HepG2 (cell line): ENCODE measurements around the gene ARHGEF7. TPM values are rescaled to one million over a fixed set of nuclear protein-coding genes. Genes with fewer than 3 reads are reported as not detected.

ENCODE experiments used
- ATAC-seq: fragments of 200-7000 bp; cut with Tn5 transposase; 3 replicates; pipeline ENCODE4 v1.9.1; 2020; ENCODE audit warnings: mild to moderate bottlenecking, moderate library complexity
- BruUV-seq: library from RNA; stranded (reverse); fragments of 400-500 nt; replicated peaks from 2 replicates; lab custom pipeline; 2021; lab: Mats Ljungman, UMichigan
- CTCF ChIA-PET: fragments of 300-600 bp; formaldehyde crosslinking; extraction: SDS; loops from one replicate; lab custom pipeline; 2021; ENCODE audit warnings: low total read pairs, inconsistent platforms, low intra/inter-chr PET ratio; lab: Yijun Ruan, JAX
- POLR2A ChIA-PET: fragments of 350-600 bp; sonication (Branson Sonifier 250); formaldehyde crosslinking; loops from one replicate; lab custom pipeline; 2020; ENCODE audit warnings: antibody characterized with exemption, inconsistent platforms; lab: Yijun Ruan, JAX
- DNase-seq: peaks from one replicate; pipeline ENCODE4 v3.0.0-alpha.2; 2015; ENCODE audit warnings: low spot score
- FAIRE-seq: peaks from 3 replicates; lab custom pipeline; 2011; peaks lifted over from hg19 to GRCh38; lab: Jason Lieb, UNC
- H2AFZ ChIP-seq: one replicate; pipeline ENCODE4 v1.6.1; 2011; ENCODE audit warnings: low read length, inconsistent platforms
- H3K27ac ChIP-seq: fragments of 300-600 bp; 3 replicates; pipeline ENCODE4 v1.8.0; 2011; ENCODE audit warnings: mixed run types, mild to moderate bottlenecking, mixed read lengths, low read length, inconsistent platforms; ENCODE audit not compliant: insufficient read depth; ENCODE audit errors: extremely low read length
- H3K27me3 ChIP-seq, 2 experiments: fragments of 200-600 bp in 1 of 2; 2 replicates in 1 of 2; 3 replicates in 1 of 2; pipeline versions ENCODE4 v1.6.0 to v1.8.0; 2011; ENCODE audit warnings: low read length in 2 of 2, mild to moderate bottlenecking in 2 of 2, moderate library complexity in 2 of 2, inconsistent platforms in 1 of 2; ENCODE audit not compliant: insufficient read depth in 2 of 2, control insufficient read depth in 1 of 2
- H3K36me3 ChIP-seq, 2 experiments: fragments of 200-600 bp in 1 of 2; replicated peaks in 1 of 2; 2 replicates in 1 of 2; 3 replicates in 1 of 2; pipeline versions ENCODE4 v1.5.1 to v1.8.0; 2011; ENCODE audit warnings: low read length in 2 of 2, inconsistent platforms in 1 of 2; ENCODE audit not compliant: insufficient read depth in 2 of 2, control insufficient read depth in 1 of 2
- H3K4me1 ChIP-seq: 2 replicates; pipeline ENCODE4 v1.5.1; 2012; ENCODE audit warnings: low read length, inconsistent platforms; ENCODE audit not compliant: insufficient read depth
- H3K4me2 ChIP-seq: 2 replicates; pipeline ENCODE4 v1.6.0; 2011; ENCODE audit warnings: low read depth, low read length, inconsistent platforms
- H3K4me3 ChIP-seq, 3 experiments: fragments of 200-600 bp in 1 of 3; sonication (generic), shearing (Covaris generic) in 1 of 3; replicated peaks in 1 of 3; 2 replicates each; pipeline ENCODE4 v1.5.1; 2011 to 2016; ENCODE audit warnings: low read length in 3 of 3, inconsistent platforms in 2 of 3, low read depth in 2 of 3, mild to moderate bottlenecking in 2 of 3, control low read depth in 1 of 3, mixed read lengths in 1 of 3; ENCODE audit not compliant: insufficient read depth in 1 of 3
- H3K79me2 ChIP-seq: one replicate; pipeline ENCODE4 v1.6.1; 2011; ENCODE audit warnings: low read length, inconsistent platforms; ENCODE audit not compliant: insufficient read depth
- H3K9ac ChIP-seq: 2 replicates; pipeline ENCODE4 v1.6.0; 2011; ENCODE audit warnings: mild to moderate bottlenecking, low read depth, low read length, inconsistent platforms; ENCODE audit not compliant: insufficient read depth
- H3K9me3 ChIP-seq: 2 replicates; pipeline ENCODE4 v1.5.1; 2012; ENCODE audit warnings: mild to moderate bottlenecking, low read length
- H4K20me1 ChIP-seq: 2 replicates; pipeline ENCODE4 v1.6.0; 2011; ENCODE audit warnings: inconsistent platforms, mild to moderate bottlenecking, low read length, moderate library complexity; ENCODE audit not compliant: insufficient read depth
- ELF4 ChIP-seq: sonication (generic); formaldehyde crosslinking; IDR thresholded peaks from 2 replicates; pipeline ENCODE4 v1.5.0; 2020; ENCODE audit warnings: missing genetic modification reagents, mild to moderate bottlenecking, moderate library complexity, borderline replicate concordance
- GPN1 ChIP-seq: sonication (generic); formaldehyde crosslinking; IDR thresholded peaks from 2 replicates; pipeline ENCODE4 v1.5.1; 2020; ENCODE audit warnings: missing genetic modification reagents, borderline replicate concordance
- KAT7 ChIP-seq: IDR thresholded peaks from 2 replicates; pipeline ENCODE4 v1.6.1; 2018; ENCODE audit warnings: borderline replicate concordance, missing compliant biosample characterization
- KLF11 ChIP-seq: IDR thresholded peaks from 2 replicates; pipeline ENCODE4 v1.6.1; 2016; ENCODE audit warnings: missing compliant biosample characterization
- MTF2 ChIP-seq: sonication (generic); formaldehyde crosslinking; IDR thresholded peaks from 2 replicates; pipeline ENCODE4 v1.5.0; 2020; ENCODE audit warnings: missing genetic modification reagents, borderline replicate concordance
- RELA ChIP-seq: sonication (generic); formaldehyde crosslinking; IDR thresholded peaks from 2 replicates; pipeline ENCODE4 v1.4.0; 2020; ENCODE audit warnings: missing genetic modification reagents
- RFX3 ChIP-seq: IDR thresholded peaks from 2 replicates; pipeline ENCODE4 v1.6.1; 2016; ENCODE audit warnings: missing biosample characterization, missing genetic modification reagents
- ZEB1 ChIP-seq: IDR thresholded peaks from 2 replicates; pipeline ENCODE4 v1.6.1; 2012; ENCODE audit warnings: mild to moderate bottlenecking, low read depth, inconsistent platforms; ENCODE audit not compliant: insufficient replicate concordance
- ZFP36L1 ChIP-seq: sonication (generic); formaldehyde crosslinking; IDR thresholded peaks from 2 replicates; pipeline ENCODE4 v1.8.0; 2022; ENCODE audit warnings: mild to moderate bottlenecking, missing genetic modification reagents, moderate library complexity
- ZNF124 ChIP-seq: sonication (generic); formaldehyde crosslinking; IDR thresholded peaks from 2 replicates; pipeline ENCODE4 v1.4.0; 2020; ENCODE audit warnings: missing genetic modification reagents
- ZNF207 ChIP-seq: fragments of 450-650 bp; IDR thresholded peaks from 2 replicates; pipeline ENCODE4 v1.6.1; 2016; ENCODE audit warnings: antibody characterized with exemption, borderline replicate concordance
- ZNF761 ChIP-seq: sonication (generic); formaldehyde crosslinking; conservative IDR thresholded peaks from 2 replicates; pipeline ENCODE4 v1.4.0; 2020; ENCODE audit warnings: mild to moderate bottlenecking, missing genetic modification reagents
- WGBS: methylation state at CpG from one replicate; pipeline ENCODE4 v1.1.6; 2017; ENCODE audit warnings: low lambda C conversion rate; 5-methylcytosine and 5-hydroxymethylcytosine counted together
- in situ Hi-C: cut with HindIII; loops from 2 replicates; pipeline ENCODE4 v1.10.0; 2017; ENCODE audit warnings: low pct_unique_long_range_greater_than_20kb; ENCODE audit not compliant: extremely low pct_ligation_motif_present
- intact Hi-C: fragments of 100-400 bp; cut with micrococcal nuclease; formaldehyde crosslinking; loops from one replicate; pipeline ENCODE4 v1.10.0; 2022; ENCODE audit not compliant: unreplicated experiment
- polyA plus RNA-seq, 8 experiments: library from polyadenylated mRNA; depleted of rRNA in 3 of 8; stranded (reverse) in 7 of 8; unstranded in 1 of 8; fragments of >200 nt; fragmentation: Illumina TruSeq in 4 of 8; extraction: Trizol in 4 of 8; gene quantifications; 2 replicates each; pipeline versions ENCODE4 v1.2.1 to v1.2.3, GENCODE V29; 2011 to 2016; ENCODE audit warnings: low read depth in 4 of 8, missing spikeins in 1 of 8, mixed read lengths in 1 of 8; ENCODE audit not compliant: insufficient read depth in 1 of 8
- total RNA-seq, 5 experiments: library from RNA; depleted of rRNA; stranded (reverse); fragments of >200 nt; fragmentation: Illumina TruSeq; extraction: Trizol; gene quantifications; 2 replicates each; pipeline ENCODE4 v1.2.3, GENCODE V29; 2016; ENCODE audit warnings: low read depth in 1 of 5
- TF ChIP-seq, protein P1 (sequence below): sonication (generic); formaldehyde crosslinking; IDR thresholded peaks from 2 replicates; pipeline ENCODE4 v1.5.1; 2020; ENCODE audit warnings: mild to moderate bottlenecking, missing genetic modification reagents, moderate library complexity
- TF ChIP-seq, protein P2 (sequence below): sonication (generic); formaldehyde crosslinking; IDR thresholded peaks from 2 replicates; pipeline ENCODE4 v1.9.0; 2021; ENCODE audit warnings: missing genetic modification reagents, mild to moderate bottlenecking, borderline replicate concordance

The ARHGEF7 gene
- total and polyA plus RNA-seq, 2 of the 13 experiments (the other 11 are each of a cell fraction or from before 2014, with no cell fraction given) = 15.7 to 22.3 TPM

DNA sequence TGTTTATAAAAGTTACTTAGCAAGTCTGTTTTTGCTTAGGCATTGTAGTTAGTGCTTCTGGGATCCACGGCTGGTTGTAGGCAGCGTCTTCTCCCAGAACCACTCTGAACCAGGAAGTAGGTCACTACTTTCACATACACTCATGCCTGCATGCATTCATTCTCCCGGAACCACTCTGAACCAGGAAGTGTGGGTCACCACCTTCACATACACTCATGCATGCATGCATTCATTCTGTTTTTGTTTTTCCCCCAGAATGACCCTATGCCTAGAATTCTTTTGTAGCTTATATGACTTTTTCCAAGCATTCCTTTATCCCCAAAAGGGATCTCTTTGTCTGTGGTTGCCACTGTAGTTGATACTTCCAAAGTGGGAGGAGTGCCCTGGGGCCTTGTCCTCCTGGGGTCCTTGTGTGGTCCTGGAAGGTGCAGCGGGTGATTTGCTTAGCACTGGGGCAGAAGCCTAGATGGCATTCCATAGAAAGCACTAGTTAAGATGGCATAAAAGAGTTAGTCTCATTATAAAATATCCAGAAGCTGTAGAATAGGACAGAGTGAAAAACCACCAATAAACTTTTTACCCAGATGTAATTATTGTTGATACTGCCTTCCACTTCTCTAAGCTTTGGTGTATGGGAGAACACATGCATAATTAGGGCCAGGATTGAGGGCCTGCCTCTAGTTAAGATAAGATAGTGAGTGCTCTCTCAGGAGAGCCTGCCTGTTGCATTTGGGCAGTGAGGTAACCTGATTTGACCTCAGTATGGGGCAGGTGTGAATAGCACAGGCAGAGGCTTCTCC, 136.7 kb downstream of the ARHGEF7 start:
- no peak overlapping the region for H3K4me2 ChIP-seq
- no peak overlapping the region for H3K27ac ChIP-seq
- no peak for TF ChIP-seq ELF4 (CRISPR knock-in tag)
- TF ChIP-seq, protein P1, sequence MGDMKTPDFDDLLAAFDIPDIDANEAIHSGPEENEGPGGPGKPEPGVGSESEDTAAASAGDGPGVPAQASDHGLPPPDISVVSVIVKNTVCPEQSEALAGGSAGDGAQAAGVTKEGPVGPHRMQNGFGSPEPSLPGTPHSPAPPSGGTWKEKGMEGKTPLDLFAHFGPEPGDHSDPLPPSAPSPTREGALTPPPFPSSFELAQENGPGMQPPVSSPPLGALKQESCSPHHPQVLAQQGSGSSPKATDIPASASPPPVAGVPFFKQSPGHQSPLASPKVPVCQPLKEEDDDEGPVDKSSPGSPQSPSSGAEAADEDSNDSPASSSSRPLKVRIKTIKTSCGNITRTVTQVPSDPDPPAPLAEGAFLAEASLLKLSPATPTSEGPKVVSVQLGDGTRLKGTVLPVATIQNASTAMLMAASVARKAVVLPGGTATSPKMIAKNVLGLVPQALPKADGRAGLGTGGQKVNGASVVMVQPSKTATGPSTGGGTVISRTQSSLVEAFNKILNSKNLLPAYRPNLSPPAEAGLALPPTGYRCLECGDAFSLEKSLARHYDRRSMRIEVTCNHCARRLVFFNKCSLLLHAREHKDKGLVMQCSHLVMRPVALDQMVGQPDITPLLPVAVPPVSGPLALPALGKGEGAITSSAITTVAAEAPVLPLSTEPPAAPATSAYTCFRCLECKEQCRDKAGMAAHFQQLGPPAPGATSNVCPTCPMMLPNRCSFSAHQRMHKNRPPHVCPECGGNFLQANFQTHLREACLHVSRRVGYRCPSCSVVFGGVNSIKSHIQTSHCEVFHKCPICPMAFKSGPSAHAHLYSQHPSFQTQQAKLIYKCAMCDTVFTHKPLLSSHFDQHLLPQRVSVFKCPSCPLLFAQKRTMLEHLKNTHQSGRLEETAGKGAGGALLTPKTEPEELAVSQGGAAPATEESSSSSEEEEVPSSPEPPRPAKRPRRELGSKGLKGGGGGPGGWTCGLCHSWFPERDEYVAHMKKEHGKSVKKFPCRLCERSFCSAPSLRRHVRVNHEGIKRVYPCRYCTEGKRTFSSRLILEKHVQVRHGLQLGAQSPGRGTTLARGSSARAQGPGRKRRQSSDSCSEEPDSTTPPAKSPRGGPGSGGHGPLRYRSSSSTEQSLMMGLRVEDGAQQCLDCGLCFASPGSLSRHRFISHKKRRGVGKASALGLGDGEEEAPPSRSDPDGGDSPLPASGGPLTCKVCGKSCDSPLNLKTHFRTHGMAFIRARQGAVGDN (CRISPR knock-in tag) = no peak
- no peak for TF ChIP-seq ZNF124 (CRISPR knock-in tag)
- TF ChIP-seq KAT7 (CRISPR knock-in tag) = no peak
- no peak for TF ChIP-seq ZNF761 (CRISPR knock-in tag)
- no peak for TF ChIP-seq RFX3 (CRISPR knock-in tag)
- no peak for TF ChIP-seq KLF11 (CRISPR knock-in tag)
- no peak for TF ChIP-seq RELA
- TF ChIP-seq MTF2 = no peak
- TF ChIP-seq, protein P2, sequence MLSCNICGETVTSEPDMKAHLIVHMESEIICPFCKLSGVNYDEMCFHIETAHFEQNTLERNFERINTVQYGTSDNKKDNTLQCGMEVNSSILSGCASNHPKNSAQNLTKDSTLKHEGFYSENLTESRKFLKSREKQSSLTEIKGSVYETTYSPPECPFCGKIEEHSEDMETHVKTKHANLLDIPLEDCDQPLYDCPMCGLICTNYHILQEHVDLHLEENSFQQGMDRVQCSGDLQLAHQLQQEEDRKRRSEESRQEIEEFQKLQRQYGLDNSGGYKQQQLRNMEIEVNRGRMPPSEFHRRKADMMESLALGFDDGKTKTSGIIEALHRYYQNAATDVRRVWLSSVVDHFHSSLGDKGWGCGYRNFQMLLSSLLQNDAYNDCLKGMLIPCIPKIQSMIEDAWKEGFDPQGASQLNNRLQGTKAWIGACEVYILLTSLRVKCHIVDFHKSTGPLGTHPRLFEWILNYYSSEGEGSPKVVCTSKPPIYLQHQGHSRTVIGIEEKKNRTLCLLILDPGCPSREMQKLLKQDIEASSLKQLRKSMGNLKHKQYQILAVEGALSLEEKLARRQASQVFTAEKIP (CRISPR knock-in tag) = no peak
- no peak for TF ChIP-seq ZNF207
- no peak for TF ChIP-seq GPN1 (CRISPR knock-in tag)
- no peak for TF ChIP-seq ZFP36L1 (CRISPR knock-in tag)
- TF ChIP-seq ZEB1 = no peak
- H3K27me3 ChIP-seq = no peaks in the 10 kb centered on the region
- FAIRE-seq (no peak), DNase-seq (no peak), ATAC-seq (no peak)
- H4K20me1 ChIP-seq = no peaks in the 10 kb centered on the region
- no TSS peak for BruUV-seq
- CTCF ChIA-PET = no interaction called here
- H3K79me2 ChIP-seq = no peaks in the 10 kb centered on the region
- POLR2A ChIA-PET = no interaction called here
- intact Hi-C loops (no loop called here), in situ Hi-C loops (no loop called here)
- H2AFZ ChIP-seq = no peak overlapping the region
- H3K4me3 ChIP-seq = no peak overlapping the region
- no peaks in the 10 kb centered on the region for H3K9me3 ChIP-seq
- 99% methylated on average over 4 of the region's 4 CpGs for WGBS
- no peak overlapping the region for H3K9ac ChIP-seq
- peaks cover 9% of the 10 kb centered on the region; the same call in 1 of the 2 replicates for H3K4me1 ChIP-seq
- peaks cover 6 to 50% of the 10 kb centered on the region in 2 experiments for H3K36me3 ChIP-seq
